IMR-90 (cell line): ENCODE results near the gene NMS. TPM values are rescaled to one million over a fixed set of nuclear protein-coding genes. Genes with fewer than 3 reads are reported as not detected.

Source experiments
- ATAC-seq: fragments of 200-7000 bp; cut with Tn5 transposase; 2 replicates; pipeline ENCODE4 v1.9.1; 2020; ENCODE audit warnings: low read depth, mild to moderate bottlenecking, moderate library complexity
- BruUV-seq: library from RNA; stranded (reverse); fragments of 400-500 nt; replicated peaks from 2 replicates; lab custom pipeline; 2021; lab: Mats Ljungman, UMichigan
- CTCF ChIA-PET: fragments of 300-600 bp; formaldehyde crosslinking; extraction: SDS; loops from one replicate; lab custom pipeline; 2021; ENCODE audit warnings: antibody characterized with exemption; lab: Yijun Ruan, JAX
- POLR2A ChIA-PET: fragments of 300-600 bp; sonication (Branson Sonifier 250); formaldehyde crosslinking; loops from one replicate; lab custom pipeline; 2022; ENCODE audit warnings: antibody characterized with exemption; ENCODE audit not compliant: unreplicated experiment; lab: Charles Lee
- DNase-seq: peaks from one replicate; pipeline ENCODE4 v3.0.0; 2013
- H2AFZ ChIP-seq: replicated peaks from 2 replicates; pipeline ENCODE3; 2013; ENCODE audit warnings: low read length, mild to moderate bottlenecking; ENCODE audit not compliant: poor library complexity
- H2AK5ac ChIP-seq: 2 replicates; pipeline ENCODE4 v1.6.1; 2013; ENCODE audit warnings: low read depth, low read length, inconsistent platforms
- H2AK9ac ChIP-seq: replicated peaks from 2 replicates; pipeline ENCODE3; 2013; ENCODE audit warnings: mild to moderate bottlenecking, low read depth, low read length, moderate library complexity; ENCODE audit not compliant: poor library complexity
- H2BK120ac ChIP-seq: 2 replicates; pipeline ENCODE4 v1.6.1; 2013; ENCODE audit warnings: low read depth, low read length, inconsistent platforms
- H2BK15ac ChIP-seq: 3 replicates; pipeline ENCODE4 v1.6.1; 2013; ENCODE audit warnings: low read depth, low read length, inconsistent platforms
- H2BK20ac ChIP-seq: 2 replicates; pipeline ENCODE4 v1.6.1; 2013; ENCODE audit warnings: low read depth, mild to moderate bottlenecking, inconsistent platforms, low read length, moderate library complexity
- H2BK5ac ChIP-seq: 2 replicates; pipeline ENCODE4 v1.6.1; 2013; ENCODE audit warnings: mild to moderate bottlenecking, low read depth, low read length, inconsistent platforms; ENCODE audit not compliant: poor library complexity, severe bottlenecking
- H3K14ac ChIP-seq: replicated peaks from 2 replicates; pipeline ENCODE4 v1.6.1; 2013; ENCODE audit warnings: low read depth, low read length, inconsistent platforms
- H3K18ac ChIP-seq: 2 replicates; pipeline ENCODE4 v1.6.1; 2013; ENCODE audit warnings: low read depth, low read length, control low read depth
- H3K23ac ChIP-seq: 2 replicates; pipeline ENCODE4 v1.6.1; 2013; ENCODE audit warnings: low read depth, low read length, inconsistent platforms
- H3K27ac ChIP-seq: 2 replicates; pipeline ENCODE4 v1.5.1; 2013; ENCODE audit warnings: mild to moderate bottlenecking, control low read depth, low read length; ENCODE audit not compliant: insufficient read depth
- H3K27me3 ChIP-seq: 2 replicates; pipeline ENCODE4 v1.6.1; 2013; ENCODE audit warnings: low read length; ENCODE audit not compliant: control insufficient read depth, insufficient read depth
- H3K36me3 ChIP-seq: 2 replicates; pipeline ENCODE4 v1.6.1; 2013; ENCODE audit warnings: low read length, mixed read lengths; ENCODE audit not compliant: control insufficient read depth, insufficient read depth
- H3K4ac ChIP-seq: 2 replicates; pipeline ENCODE4 v1.6.1; 2013; ENCODE audit warnings: low read depth, low read length, inconsistent platforms
- H3K4me1 ChIP-seq: 2 replicates; pipeline ENCODE4 v1.6.1; 2013; ENCODE audit warnings: low read length, mixed read lengths; ENCODE audit not compliant: control insufficient read depth, insufficient read depth
- H3K4me2 ChIP-seq: 2 replicates; pipeline ENCODE4 v1.6.1; 2013; ENCODE audit warnings: low read depth, mild to moderate bottlenecking, control low read depth, low read length, moderate library complexity
- H3K4me3 ChIP-seq: 2 replicates; pipeline ENCODE4 v1.5.1; 2013; ENCODE audit warnings: low read depth, mild to moderate bottlenecking, control low read depth, low read length, moderate library complexity; ENCODE audit not compliant: insufficient read depth
- H3K56ac ChIP-seq: 2 replicates; pipeline ENCODE4 v1.6.1; 2013; ENCODE audit warnings: low read length, inconsistent platforms; ENCODE audit not compliant: insufficient read depth; ENCODE audit errors: extremely low read depth
- H3K79me1 ChIP-seq, 2 experiments: 2 replicates each; pipeline ENCODE4 v1.6.1; 2013; ENCODE audit warnings: low read length in 2 of 2, inconsistent platforms in 1 of 2, low read depth in 1 of 2
- H3K9ac ChIP-seq: 2 replicates; pipeline ENCODE4 v1.6.1; 2013; ENCODE audit warnings: low read depth, low read length, control low read depth
- H3K9me1 ChIP-seq: 2 replicates; pipeline ENCODE4 v1.6.1; 2013; ENCODE audit warnings: low read length, inconsistent platforms; ENCODE audit not compliant: insufficient read depth
- H3K9me3 ChIP-seq: 2 replicates; pipeline ENCODE4 v1.6.1; 2013; ENCODE audit warnings: low read length; ENCODE audit not compliant: control insufficient read depth, insufficient read depth
- H4K20me1 ChIP-seq: 2 replicates; pipeline ENCODE4 v1.6.1; 2013; ENCODE audit warnings: low read length, inconsistent platforms; ENCODE audit not compliant: insufficient read depth
- H4K5ac ChIP-seq: 2 replicates; pipeline ENCODE4 v1.6.1; 2013; ENCODE audit warnings: mild to moderate bottlenecking, low read depth, low read length, control low read depth
- H4K8ac ChIP-seq, 2 experiments: 2 replicates each; pipeline ENCODE4 v1.6.1; 2013; ENCODE audit warnings: low read depth in 2 of 2, low read length in 2 of 2, control low read depth in 1 of 2, inconsistent platforms in 1 of 2
- H4K91ac ChIP-seq: 2 replicates; pipeline ENCODE4 v1.6.1; 2013; ENCODE audit warnings: low read depth, low read length, inconsistent platforms; ENCODE audit not compliant: insufficient read depth
- BHLHE40 ChIP-seq: fragments of 150-350 bp; IDR thresholded peaks from 2 replicates; pipeline ENCODE4 v1.6.1; 2016; ENCODE audit warnings: mild to moderate bottlenecking, low read depth, low read length
- CEBPB ChIP-seq: IDR thresholded peaks from 2 replicates; pipeline ENCODE4 v1.6.1; 2012; ENCODE audit warnings: low read depth, low read length, improper control_type of control experiment
- CHD1 ChIP-seq: IDR thresholded peaks from 2 replicates; pipeline ENCODE4 v1.6.1; 2012; ENCODE audit warnings: low read depth, low read length, improper control_type of control experiment
- ELK1 ChIP-seq: fragments of 150-350 bp; IDR thresholded peaks from 2 replicates; pipeline ENCODE4 v1.6.1; 2016; ENCODE audit warnings: low read depth, mild to moderate bottlenecking, low read length, moderate library complexity, borderline replicate concordance
- FOS ChIP-seq: fragments of 150-350 bp; IDR thresholded peaks from 2 replicates; pipeline ENCODE4 v1.6.1; 2016; ENCODE audit warnings: low read depth, low read length
- MAFK ChIP-seq: IDR thresholded peaks from 2 replicates; pipeline ENCODE4 v1.6.1; 2012; ENCODE audit warnings: low read depth, low read length, improper control_type of control experiment
- MAZ ChIP-seq: IDR thresholded peaks from 2 replicates; pipeline ENCODE4 v1.6.1; 2012; ENCODE audit warnings: low read depth, mild to moderate bottlenecking, low read length, improper control_type of control experiment, moderate library complexity, borderline replicate concordance
- MXI1 ChIP-seq: IDR thresholded peaks from 2 replicates; pipeline ENCODE4 v1.6.1; 2012; ENCODE audit warnings: low read depth, mild to moderate bottlenecking, low read length, moderate library complexity, borderline replicate concordance
- NFE2L2 ChIP-seq: fragments of 150-350 bp; IDR thresholded peaks from 2 replicates; pipeline ENCODE4 v1.6.1; 2016; ENCODE audit warnings: low read depth, mild to moderate bottlenecking, low read length
- POLR2A ChIP-seq: IDR thresholded peaks from 2 replicates; pipeline ENCODE4 v1.6.1; 2012; ENCODE audit warnings: mild to moderate bottlenecking, low read depth, low read length
- RAD21 ChIP-seq: IDR thresholded peaks from 2 replicates; pipeline ENCODE4 v1.6.1; 2012; ENCODE audit warnings: low read length, improper control_type of control experiment
- RCOR1 ChIP-seq: IDR thresholded peaks from 2 replicates; pipeline ENCODE4 v1.6.1; 2012; ENCODE audit warnings: mild to moderate bottlenecking, low read length, improper control_type of control experiment; ENCODE audit not compliant: insufficient replicate concordance
- RFX5 ChIP-seq: IDR thresholded peaks from 2 replicates; pipeline ENCODE4 v1.8.0; 2012; ENCODE audit warnings: low read depth, mild to moderate bottlenecking, low read length, moderate library complexity
- SMC3 ChIP-seq: fragments of 150-350 bp; IDR thresholded peaks from 2 replicates; pipeline ENCODE4 v1.6.1; 2016; ENCODE audit warnings: low read depth, mild to moderate bottlenecking, antibody characterized with exemption, low read length, moderate library complexity
- USF2 ChIP-seq: fragments of 150-350 bp; IDR thresholded peaks from 2 replicates; pipeline ENCODE4 v1.6.1; 2017; ENCODE audit warnings: mild to moderate bottlenecking, antibody characterized with exemption, low read length, low read depth
- WGBS, 2 experiments: methylation state at CpG; one replicate each; pipeline versions ENCODE4 v1.1.5 to v1.1.7; 2013; ENCODE audit warnings: missing lambda C conversion rate in 2 of 2; ENCODE audit not compliant: insufficient read length in 1 of 2; ENCODE audit errors: extremely low coverage in 2 of 2; 5-methylcytosine and 5-hydroxymethylcytosine counted together
- dilution Hi-C: fragments of 300-500 bp; cut with HindIII; formaldehyde crosslinking; loops from one replicate; pipeline ENCODE4 v1.14.3; 2018; ENCODE audit warnings: low sequenced_read_pairs; ENCODE audit not compliant: unreplicated experiment
- in situ Hi-C: fragments of 300-500 bp; cut with MboI; formaldehyde crosslinking; loops from 3 replicates; pipeline ENCODE4 v1.14.3; 2019; ENCODE audit warnings: low sequenced_read_pairs, inconsistent platforms, mixed read lengths
- intact Hi-C: fragments of 100-400 bp; cut with micrococcal nuclease; formaldehyde crosslinking; loops from 2 replicates; pipeline ENCODE4 v1.10.0; 2022
- polyA plus RNA-seq, 3 experiments: library from polyadenylated mRNA; depleted of rRNA; stranded (reverse); fragments of >200 nt; gene quantifications; 2 replicates each; pipeline ENCODE4 v1.2.3, GENCODE V29; 2012; ENCODE audit warnings: low replicate concordance in 1 of 3
- total RNA-seq: library from RNA; depleted of rRNA; stranded (reverse); fragments of >200 nt; gene quantifications from 2 replicates; pipeline ENCODE4 v1.2.3, GENCODE V29; 2012
- TF ChIP-seq, protein P1 (sequence below): conservative IDR thresholded peaks from 2 replicates; pipeline ENCODE4 v1.5.1; 2012; ENCODE audit warnings: mild to moderate bottlenecking, low read depth, low read length, improper control_type of control experiment

Gene NMS
- total and polyA plus RNA-seq, 2 of the 4 experiments (the other 2 are of a cell fraction): not detected

GRCh38 chr2:100522430-100522829 lies 52.1 kb downstream of the NMS start:
- H3K27me3 ChIP-seq: no peaks in the 10 kb centered on the region; the same call in none of the 2 replicates
- H3K9ac ChIP-seq: no peak overlapping the region
- no peak overlapping the region for H3K4ac ChIP-seq
- no peaks in the 10 kb centered on the region for H3K79me1 ChIP-seq
- H2AFZ ChIP-seq: no peak overlapping the region
- BruUV-seq: no TSS peak
- TF ChIP-seq ELK1 (no peak), CEBPB (no peak), CHD1 (no peak), POLR2A (no peak), RCOR1 (no peak), RFX5 (no peak), RAD21 (no peak), BHLHE40 (no peak), USF2 (no peak), MAZ (no peak), MAFK (no peak), SMC3 (no peak), FOS (no peak), MXI1 (no peak), NFE2L2 (no peak)
- TF ChIP-seq, protein P1, sequence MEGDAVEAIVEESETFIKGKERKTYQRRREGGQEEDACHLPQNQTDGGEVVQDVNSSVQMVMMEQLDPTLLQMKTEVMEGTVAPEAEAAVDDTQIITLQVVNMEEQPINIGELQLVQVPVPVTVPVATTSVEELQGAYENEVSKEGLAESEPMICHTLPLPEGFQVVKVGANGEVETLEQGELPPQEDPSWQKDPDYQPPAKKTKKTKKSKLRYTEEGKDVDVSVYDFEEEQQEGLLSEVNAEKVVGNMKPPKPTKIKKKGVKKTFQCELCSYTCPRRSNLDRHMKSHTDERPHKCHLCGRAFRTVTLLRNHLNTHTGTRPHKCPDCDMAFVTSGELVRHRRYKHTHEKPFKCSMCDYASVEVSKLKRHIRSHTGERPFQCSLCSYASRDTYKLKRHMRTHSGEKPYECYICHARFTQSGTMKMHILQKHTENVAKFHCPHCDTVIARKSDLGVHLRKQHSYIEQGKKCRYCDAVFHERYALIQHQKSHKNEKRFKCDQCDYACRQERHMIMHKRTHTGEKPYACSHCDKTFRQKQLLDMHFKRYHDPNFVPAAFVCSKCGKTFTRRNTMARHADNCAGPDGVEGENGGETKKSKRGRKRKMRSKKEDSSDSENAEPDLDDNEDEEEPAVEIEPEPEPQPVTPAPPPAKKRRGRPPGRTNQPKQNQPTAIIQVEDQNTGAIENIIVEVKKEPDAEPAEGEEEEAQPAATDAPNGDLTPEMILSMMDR: no peak
- DNase-seq (no peak), ATAC-seq (no peak)
- H3K4me1 ChIP-seq: no peaks in the 10 kb centered on the region
- dilution Hi-C loops (no loop called here), in situ Hi-C loops (no loop called here), intact Hi-C loops (no loop called here)
- H3K27ac ChIP-seq: no peak overlapping the region
- no peak overlapping the region for H3K4me3 ChIP-seq
- H2AK5ac ChIP-seq: no peak overlapping the region
- H2AK9ac ChIP-seq: no peak overlapping the region
- H3K4me2 ChIP-seq: no peak overlapping the region
- H2BK15ac ChIP-seq: no peak overlapping the region
- ChIA-PET CTCF (no interaction called here), POLR2A (no interaction called here)
- no peaks in the 10 kb centered on the region for H4K20me1 ChIP-seq
- H3K23ac ChIP-seq: no peak overlapping the region
- H4K5ac ChIP-seq: no peak overlapping the region
- no peak overlapping the region for H3K18ac ChIP-seq
- no peak overlapping the region for H4K8ac ChIP-seq
- no peak overlapping the region for H2BK5ac ChIP-seq
- no peak overlapping the region for H2BK20ac ChIP-seq
- no peak overlapping the region for H4K91ac ChIP-seq
- H2BK120ac ChIP-seq: no peak overlapping the region
- no peaks in the 10 kb centered on the region for H3K9me1 ChIP-seq
- H3K36me3 ChIP-seq: no peaks in the 10 kb centered on the region
- H3K14ac ChIP-seq: no peak overlapping the region
- no CpG with 5 or more reads among the region's 1 CpG for WGBS, 2 experiments
- H3K56ac ChIP-seq: no peak overlapping the region
- no peaks in the 10 kb centered on the region for H3K9me3 ChIP-seq
